Pancreas (tissue), 10 donors: ENCODE results near the gene CDH13. TPM values are rescaled to one million over a fixed set of nuclear protein-coding genes. Genes with fewer than 3 reads are reported as not detected.

Experiments
- ATAC-seq, 4 donors: fragments of 200-7000 bp; cut with Tn5 transposase; one replicate each; pipeline versions ENCODE4 v1.8.0 to v1.9.1; 2020; ENCODE audit warnings: mild to moderate bottlenecking in 4 of 4, moderate library complexity in 4 of 4
- DNase-seq, 6 donors: peaks; one replicate each; pipeline ENCODE4 v3.0.0-alpha.2; 2020
- FAIRE-seq: peaks from 2 replicates; lab custom pipeline; 2012; peaks lifted over from hg19 to GRCh38; lab: Jason Lieb, UNC
- H3K27ac ChIP-seq, 4 donors: fragments of 200-600 bp; sonication (generic); 1 replicate in 3 of 4; 2 replicates in 1 of 4; pipeline versions ENCODE4 v1.5.0 to v1.8.0; 2020
- H3K27me3 ChIP-seq, 4 donors: fragments of 200-600 bp; one replicate each; pipeline ENCODE4 v1.8.0; 2021
- H3K36me3 ChIP-seq, 3 donors: fragments of 200-600 bp; sonication (generic) in 1 of 3; one replicate each; pipeline versions ENCODE4 v1.5.0 to v1.8.0; 2020 to 2021
- H3K4me1 ChIP-seq, 3 donors: fragments of 200-600 bp; one replicate each; pipeline ENCODE4 v1.8.0; 2021
- H3K4me3 ChIP-seq, 4 donors: fragments of 200-600 bp; sonication (generic) in 2 of 4; one replicate each; pipeline versions ENCODE4 v1.5.0 to v1.8.0; 2020 to 2021
- H3K9me3 ChIP-seq, 4 donors: fragments of 200-600 bp; one replicate each; pipeline ENCODE4 v1.8.0; 2021
- CTCF ChIP-seq, 4 donors: fragments of 200-600 bp; sonication (generic) in 3 of 4; IDR thresholded peaks; one replicate each; pipeline versions ENCODE4 v1.5.0 to v1.8.0; 2021; ENCODE audit warnings: antibody characterized with exemption in 4 of 4
- WGBS, 2 donors: extraction: QIAGEN DNeasy Blood & Tissue Kit; methylation state at CpG; one replicate each; pipeline ENCODE4 v1.1.7; 2013; 5-methylcytosine and 5-hydroxymethylcytosine counted together
- intact Hi-C, 3 donors: fragments of 100-400 bp; cut with DNase I; formaldehyde crosslinking; loops; one replicate each; pipeline versions ENCODE4 v1.11.1 to v1.14.2; 2022
- polyA plus RNA-seq, 2 donors: library from polyadenylated mRNA; stranded (reverse); fragments of 200-250 nt; gene quantifications; one replicate each; pipeline ENCODE4 v1.2.3, GENCODE V29; 2013
- total RNA-seq, 6 donors: library from RNA; stranded (reverse); fragmentation: NEBNext Ultra II Directional in 4 of 6; extraction: Animal tissue kit (Norgen Biotek cat#: 25700) in 4 of 6; gene quantifications; one replicate each; pipeline versions ENCODE4 v1.2.1 to v1.2.4, GENCODE V29; 2021 to 2023
- donor health status: healthy with polysubstance abuse.
- donor health status: DM: no; HTN: no; CAD: no; lungs with moderate emphysema.
- donor health status: DM: no; HTN: no; CAD: no.
- donor health status: control.
- donor health status: control.
- donor health status: Bipolar disorder and iron deficiency.
- donor health status: DM: yes; HTN: yes; CAD: no.
- donor health status: DM: no; HTN: no; CAD: no.
- donor health status: DM: no; HTN: no; CAD: no.
- donor health status: DM: yes; HTN: yes; CAD: no.

Gene CDH13
- total and polyA plus RNA-seq, 8 donors = 0.12 to 1.0 (median 0.37) TPM

GRCh38 chr16:83336603-83337002 lies 709.8 kb downstream of the CDH13 start:
- ATAC-seq (no peak), FAIRE-seq (no peak), DNase-seq (no peak)
- 64 to 65% methylated on average over 3 of the region's 3 CpGs for WGBS, 2 donors
- peaks cover 0 to 6% (median 0%) of the 10 kb centered on the region in 4 donors for H3K27me3 ChIP-seq
- intact Hi-C loops = no loop called here
- no peak for TF ChIP-seq CTCF (IDR thresholded peaks at IDR 0.05)
- no peak overlapping the region for H3K4me3 ChIP-seq
- H3K27ac ChIP-seq = no peak overlapping the region
- H3K9me3 ChIP-seq = no peaks in the 10 kb centered on the region
- no peaks in the 10 kb centered on the region for H3K4me1 ChIP-seq
- H3K36me3 ChIP-seq = no peaks in the 10 kb centered on the region

- Histone ChIP-seq H3K4me1 (no peaks in the 10 kb centered on the region), H3K36me3 (no peaks in the 10 kb centered on the region), H3K27me3 (no peaks in the 10 kb centered on the region), H3K4me3 (no peak overlapping the region), H3K27ac (no peak overlapping the region), H3K9me3 (no peaks in the 10 kb centered on the region)
- ATAC-seq (no peak), DNase-seq (no peak), FAIRE-seq (no peak)
- no peak for TF ChIP-seq CTCF (IDR thresholded peaks at IDR 0.05)
- WGBS, 2 donors = 67 to 69% methylated on average over 3 of the region's 3 CpGs
- intact Hi-C loops = no loop called here
Observed at GRCh38 chr16:83338138-83338537, 711.4 kb downstream of the CDH13 start.

GRCh38 chr16:83338941-83339340 lies 712.2 kb downstream of the CDH13 start:
- FAIRE-seq = no peak
- intact Hi-C loops = no loop called here
- no peaks in the 10 kb centered on the region for H3K36me3 ChIP-seq
- H3K4me3 ChIP-seq = no peak overlapping the region
- no peaks in the 10 kb centered on the region for H3K4me1 ChIP-seq
- no peak for TF ChIP-seq CTCF (IDR thresholded peaks at IDR 0.05)
- 54% methylated on average over 2 of the region's 2 CpGs for WGBS, 2 donors
- H3K27me3 ChIP-seq = no peaks in the 10 kb centered on the region
- H3K27ac ChIP-seq = no peak overlapping the region
- no peak for ATAC-seq
- no peaks in the 10 kb centered on the region for H3K9me3 ChIP-seq
- DNase-seq = no peak

GRCh38 chr16:83343935-83344366 lies 717.2 kb downstream of the CDH13 start:
- 69 to 72% methylated on average over 8 of the region's 8 CpGs for WGBS, 2 donors
- no peaks in the 10 kb centered on the region for H3K36me3 ChIP-seq
- intact Hi-C loops = no loop called here
- H3K4me1 ChIP-seq = no peaks in the 10 kb centered on the region
- no peaks in the 10 kb centered on the region for H3K9me3 ChIP-seq
- H3K27ac ChIP-seq = no peak overlapping the region
- FAIRE-seq (no peak), ATAC-seq (no peak), DNase-seq (no peak)
- no peaks in the 10 kb centered on the region for H3K27me3 ChIP-seq
- H3K4me3 ChIP-seq = no peak overlapping the region
- TF ChIP-seq CTCF (IDR thresholded peaks at IDR 0.05) = no peak

- WGBS, 2 donors = 50 to 53% methylated on average over 14 of the region's 14 CpGs
- H3K4me3 ChIP-seq = no peak overlapping the region
- no peak for DNase-seq
Observed at GRCh38 chr16:83345846-83346640, 719.3 kb downstream of the CDH13 start.

More at GRCh38 chr16:83345846-83346640, 719.3 kb downstream of the CDH13 start:
- H3K4me1 ChIP-seq = no peaks in the 10 kb centered on the region
- FAIRE-seq = no peak
- intact Hi-C loops = no loop called here
- no peak overlapping the region for H3K27ac ChIP-seq
- H3K9me3 ChIP-seq = no peaks in the 10 kb centered on the region
- no peaks in the 10 kb centered on the region for H3K27me3 ChIP-seq
- H3K36me3 ChIP-seq = no peaks in the 10 kb centered on the region
- no peak for ATAC-seq
- TF ChIP-seq CTCF (IDR thresholded peaks at IDR 0.05) = no peak
